ENCODE results near the gene PNPT1.
"Not testable (repeated sequence)": the region's sequence is repeated elsewhere in the genome, so short reads cannot be mapped to it uniquely, and the experiment has no call there.

The PNPT1 gene

DNA sequence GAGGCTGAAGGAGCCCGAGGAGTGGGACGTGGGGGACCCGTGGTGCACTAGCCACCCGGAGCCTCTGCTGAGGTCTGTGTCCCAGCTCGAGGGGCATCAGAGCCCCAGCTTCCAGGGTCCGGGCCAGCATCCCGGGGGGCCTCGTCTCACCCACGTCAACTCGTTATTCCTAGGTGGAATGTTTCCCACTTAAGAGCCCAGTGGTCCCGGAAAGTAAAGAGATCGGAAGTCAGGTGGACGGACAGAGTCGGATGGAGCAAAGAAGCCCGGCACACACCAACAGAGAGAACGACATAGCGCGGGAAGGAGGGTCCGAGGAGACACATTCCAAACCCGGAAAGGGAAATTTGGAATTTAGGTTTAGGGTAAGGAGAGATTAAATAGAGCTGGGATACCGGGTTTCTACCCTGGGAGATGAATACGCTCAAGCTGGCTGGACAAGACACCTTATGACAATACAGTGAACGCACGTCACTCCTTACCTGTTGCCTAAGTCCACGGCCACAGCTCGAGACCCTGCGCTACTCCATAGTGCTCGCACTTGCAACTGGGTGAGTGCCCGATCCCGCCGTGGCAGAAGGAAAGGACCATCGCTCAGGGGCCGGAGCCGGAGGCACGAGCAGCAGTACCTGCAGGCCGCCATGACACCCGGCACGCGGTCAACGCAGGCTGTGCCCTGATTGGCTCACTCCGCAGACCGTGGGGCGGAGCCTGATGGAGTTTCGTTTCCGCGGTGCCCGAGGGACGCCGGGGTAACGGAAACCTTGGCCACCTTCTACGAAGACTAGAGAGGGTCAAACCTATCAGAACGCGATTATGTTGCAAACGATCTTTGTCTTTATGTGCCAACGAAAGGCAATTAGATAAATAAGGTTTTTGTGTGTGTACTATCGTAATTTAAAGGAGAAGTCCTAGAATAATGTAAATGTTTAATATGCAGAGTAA lies at the start of gene PNPT1:
TSS of gene PNPT1 (minus strand) at position 664 of the 945 bp plus-strand sequence. CDS start at position 643, 21 bp downstream.
- peak; percentile 90 for DNase-seq

GRCh38 chr2:55742996-55743395 lies 49.4 kb upstream of the PNPT1 start:
- no peak for DNase-seq

DNA sequence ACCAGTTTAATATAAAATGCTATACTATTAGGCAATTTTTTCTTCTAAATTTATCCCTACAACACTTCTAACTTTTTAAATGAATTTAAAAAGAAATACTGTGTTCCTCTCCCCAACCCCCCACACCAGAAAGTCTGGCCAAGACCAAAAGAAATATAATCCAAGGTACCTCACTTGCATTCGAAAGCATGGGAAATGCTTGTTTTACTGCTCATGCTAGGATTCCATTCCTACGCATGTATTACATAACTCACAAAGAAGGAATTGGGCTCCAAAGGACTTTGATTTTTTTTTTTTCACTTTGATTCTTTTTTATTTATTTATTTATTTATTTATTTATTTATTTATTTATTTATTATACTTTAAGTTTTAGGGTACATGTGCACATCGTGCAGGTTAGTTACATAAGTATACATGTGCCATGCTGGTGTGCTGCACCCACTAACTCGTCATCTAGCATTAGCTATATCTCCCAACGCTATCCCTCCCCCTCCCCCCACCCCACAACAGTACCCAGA lies 42.4 kb upstream of the PNPT1 start:
- DNase-seq, result not testable (repeated sequence)

- DNase-seq, result no peak
Observed at GRCh38 chr2:55734726-55735125, 41.1 kb upstream of the PNPT1 start.

DNA sequence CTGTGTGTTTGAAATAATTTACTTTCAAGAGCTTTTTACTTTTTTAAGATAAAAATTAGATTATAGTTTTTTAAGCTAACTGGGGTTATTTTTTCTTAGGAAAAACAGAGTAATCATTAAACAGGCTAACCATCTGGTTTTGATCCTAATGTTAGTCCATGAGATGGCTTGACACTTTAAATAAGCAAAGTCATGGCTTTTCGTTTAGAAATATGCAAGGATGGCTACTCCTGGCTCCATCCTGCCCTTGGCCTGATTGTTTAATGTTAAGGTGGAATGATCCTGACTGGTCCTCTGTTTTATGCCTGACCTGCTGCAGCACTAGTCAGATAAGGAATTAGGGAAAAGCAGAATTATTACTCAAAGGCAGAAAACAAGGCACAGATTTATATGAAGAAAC lies 39.7 kb upstream of the PNPT1 start:
- DNase-seq, result no peak

DNA sequence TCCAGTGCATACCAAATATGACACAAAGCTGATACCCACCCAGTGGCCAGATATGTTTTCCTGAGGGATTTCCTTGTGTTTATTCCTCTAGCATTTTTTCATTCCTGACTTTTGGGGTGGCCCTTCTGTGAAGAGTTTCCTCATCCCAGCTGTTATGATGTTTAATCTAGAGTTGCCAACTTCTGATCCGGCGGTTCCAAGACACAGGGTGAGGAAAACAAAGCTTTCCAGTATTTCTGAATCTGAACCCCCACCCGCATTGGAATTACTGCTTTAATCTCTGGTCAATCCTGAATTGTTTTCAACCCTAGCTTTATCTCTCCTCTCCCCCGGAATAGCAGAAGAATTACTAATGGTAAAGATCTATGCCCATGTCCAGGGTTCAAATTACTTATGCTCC lies 39.2 kb upstream of the PNPT1 start:
- no peak for DNase-seq

- DNase-seq, result no peak
Observed at GRCh38 chr2:55729136-55729685, 35.6 kb upstream of the PNPT1 start.

DNA sequence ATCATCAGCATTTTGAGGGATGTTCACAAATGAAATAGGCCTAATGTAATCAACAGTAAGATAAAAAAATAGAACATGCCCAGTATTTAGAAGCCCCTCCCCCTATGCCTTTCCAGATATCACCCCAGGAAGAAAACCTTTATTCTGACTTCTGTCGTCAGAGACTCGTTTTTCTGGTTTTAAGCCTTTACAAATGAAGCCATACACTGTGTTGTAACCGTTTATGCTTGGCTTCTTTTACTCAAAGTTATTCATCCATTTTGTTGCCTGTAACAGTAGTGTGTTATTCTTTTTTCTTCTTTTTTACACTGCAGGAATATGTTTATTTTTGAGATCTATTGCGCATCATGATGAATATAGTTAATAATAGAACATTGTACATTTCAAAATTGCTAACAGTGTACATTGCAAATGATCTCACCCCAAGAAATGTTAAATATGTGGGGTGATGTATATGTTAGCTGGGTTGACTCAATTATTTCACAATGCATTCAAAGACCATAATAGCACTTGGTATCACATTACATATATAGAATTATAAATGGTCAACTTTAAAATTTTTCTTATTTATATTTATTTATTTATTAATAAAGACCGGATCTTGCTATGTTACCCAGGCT lies 28.1 kb upstream of the PNPT1 start:
- no peak for DNase-seq

GRCh38 chr2:55720417-55720816 lies 26.8 kb upstream of the PNPT1 start:
- no peak for DNase-seq

DNA sequence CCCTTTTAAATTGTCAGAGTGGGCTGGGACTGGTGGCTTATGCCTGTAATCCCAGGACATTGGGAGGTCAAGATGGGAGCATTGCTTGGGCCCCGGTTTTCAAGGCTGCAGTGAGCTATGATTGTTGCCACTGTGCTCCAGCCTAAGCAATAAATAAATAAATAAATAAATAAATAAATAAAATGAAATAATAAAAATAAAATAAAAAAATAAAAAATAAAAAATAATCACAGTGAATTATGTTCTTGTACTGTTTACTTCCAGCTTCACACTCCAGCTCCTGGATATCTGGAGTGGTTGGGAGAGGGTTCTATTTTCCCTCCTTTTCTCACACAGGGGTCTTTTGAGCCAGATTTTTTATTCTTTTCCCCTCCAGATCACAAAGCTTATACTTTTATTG lies 26.2 kb upstream of the PNPT1 start:
- no peak for DNase-seq

DNA sequence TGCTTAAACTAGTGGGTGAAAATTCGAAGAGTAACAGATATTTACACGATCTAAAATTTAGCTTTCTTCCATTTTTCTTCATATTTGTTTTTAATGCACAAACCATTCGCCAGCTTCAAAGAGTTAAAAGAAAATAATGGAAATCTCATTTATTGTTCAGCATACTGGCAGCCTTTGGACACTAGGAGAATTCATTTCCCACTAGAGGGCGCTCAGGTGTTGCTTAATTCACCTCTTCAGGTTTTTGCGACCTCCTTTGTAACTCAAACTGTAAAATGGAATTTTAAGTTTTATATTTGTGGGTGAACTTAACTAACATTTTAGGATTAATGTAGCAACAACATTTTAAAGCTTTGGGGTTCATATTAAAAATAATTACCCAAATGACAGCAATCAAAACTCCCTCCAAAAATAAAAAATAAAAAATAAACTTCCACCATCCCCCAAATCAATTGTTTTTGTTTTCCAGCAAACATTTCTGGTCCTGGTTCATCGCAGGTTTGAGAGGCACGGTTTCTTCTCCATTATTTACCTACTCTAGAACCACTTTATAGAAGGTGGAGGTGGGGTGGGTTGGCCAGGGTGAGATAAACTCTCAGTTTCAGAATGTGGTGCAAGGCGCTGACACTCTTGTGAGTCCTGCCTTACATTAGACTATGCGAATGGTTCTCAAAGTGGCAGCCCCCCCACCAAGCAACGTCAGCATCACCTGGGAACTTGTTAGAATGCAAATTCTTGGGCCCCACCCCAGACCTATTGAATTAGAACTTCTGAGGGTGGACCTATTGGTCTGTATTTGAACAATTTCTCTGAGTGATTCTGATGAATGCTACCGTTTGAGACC lies 24.7 kb upstream of the PNPT1 start:
- peak; percentile 15 for DNase-seq

GRCh38 chr2:55715626-55716025 lies 22.0 kb upstream of the PNPT1 start:
- DNase-seq, result no peak

GRCh38 chr2:55715178-55715577 lies 21.5 kb upstream of the PNPT1 start:
- not testable (repeated sequence) for DNase-seq

- no peak for DNase-seq
Observed at GRCh38 chr2:55712477-55713060, 18.9 kb upstream of the PNPT1 start.

GRCh38 chr2:55710025-55710424 lies 16.4 kb upstream of the PNPT1 start:
- DNase-seq, result no peak

GRCh38 chr2:55707751-55708150 lies 14.1 kb upstream of the PNPT1 start:
- DNase-seq, result no peak

GRCh38 chr2:55706258-55706657 lies 12.6 kb upstream of the PNPT1 start:
- DNase-seq, result not testable (repeated sequence)

- no peak for DNase-seq
Observed at GRCh38 chr2:55705027-55705653, 11.5 kb upstream of the PNPT1 start.

DNA sequence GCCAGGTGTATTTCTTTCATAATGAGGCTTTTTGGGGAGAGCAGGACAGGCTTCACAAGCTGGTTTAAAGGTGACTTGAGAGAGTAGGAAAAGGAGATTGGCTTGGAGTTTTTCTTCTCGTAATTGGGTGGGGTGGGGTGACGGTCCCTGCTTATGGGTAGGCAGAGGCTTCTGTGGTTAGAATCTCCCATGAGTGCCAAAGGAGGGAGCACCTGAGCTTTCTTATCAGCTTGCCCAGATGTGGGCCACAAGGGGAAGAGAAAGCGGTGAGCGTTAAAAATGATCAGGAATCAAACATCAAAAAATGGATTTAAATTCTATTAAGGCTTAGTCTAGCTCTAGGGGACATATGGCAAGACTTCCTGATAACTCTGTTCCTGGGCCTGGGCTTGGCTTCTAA lies 9.7 kb upstream of the PNPT1 start:
- no peak for DNase-seq

- DNase-seq, result not testable (repeated sequence)
Observed at GRCh38 chr2:55692740-55693139, 904 bp downstream of the PNPT1 start.

- DNase-seq, result no peak
Observed at GRCh38 chr2:55672630-55673029, 21.0 kb downstream of the PNPT1 start.

DNA sequence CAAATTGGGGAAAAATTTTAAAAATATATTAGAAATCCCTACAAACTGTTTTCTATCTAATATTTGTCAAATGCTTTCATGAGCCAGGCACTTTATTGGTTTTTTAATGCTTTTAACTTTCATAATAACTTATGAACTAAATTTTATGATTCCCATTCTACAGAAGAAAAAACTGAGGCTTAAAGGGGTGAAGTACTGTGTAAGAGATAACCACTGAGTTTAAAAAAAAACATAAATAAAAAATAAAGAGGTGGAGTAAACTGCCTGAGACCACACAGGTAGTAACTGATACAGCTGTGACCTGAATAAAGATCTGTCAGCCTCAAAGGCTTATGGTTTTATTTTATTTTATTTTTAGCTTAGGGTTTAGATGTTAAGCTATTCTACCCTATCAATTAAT lies 24.7 kb downstream of the PNPT1 start:
- DNase-seq, result no peak

Measured in stimulated activated CD4-positive, alpha-beta T cell treated with anti-CD3 and anti-CD28 coated beads, Interleukin-12 subunit alpha, Interleukin-12 subunit beta, amount 100 ng/mL, for 4 hours (primary cell).